GM12875 (cell line): Measurements from ENCODE around the gene RPL36.

ENCODE experiments used
- H3K4me3 ChIP-seq: one replicate; pipeline ENCODE4 v1.5.1; 2011; ENCODE audit warnings: low read depth, low read length, control low read depth
- TF ChIP-seq, protein P1 (sequence below): IDR thresholded peaks from 2 replicates; pipeline ENCODE4 v1.5.1; 2011; ENCODE audit warnings: low read depth, mild to moderate bottlenecking, control low read depth, inconsistent platforms, low read length, moderate library complexity, borderline replicate concordance; ENCODE audit not compliant: insufficient read depth

The RPL36 gene

GRCh38 chr19:5648464-5648863 is 41.6 kb upstream of the RPL36 start:
- TF ChIP-seq, protein P1, sequence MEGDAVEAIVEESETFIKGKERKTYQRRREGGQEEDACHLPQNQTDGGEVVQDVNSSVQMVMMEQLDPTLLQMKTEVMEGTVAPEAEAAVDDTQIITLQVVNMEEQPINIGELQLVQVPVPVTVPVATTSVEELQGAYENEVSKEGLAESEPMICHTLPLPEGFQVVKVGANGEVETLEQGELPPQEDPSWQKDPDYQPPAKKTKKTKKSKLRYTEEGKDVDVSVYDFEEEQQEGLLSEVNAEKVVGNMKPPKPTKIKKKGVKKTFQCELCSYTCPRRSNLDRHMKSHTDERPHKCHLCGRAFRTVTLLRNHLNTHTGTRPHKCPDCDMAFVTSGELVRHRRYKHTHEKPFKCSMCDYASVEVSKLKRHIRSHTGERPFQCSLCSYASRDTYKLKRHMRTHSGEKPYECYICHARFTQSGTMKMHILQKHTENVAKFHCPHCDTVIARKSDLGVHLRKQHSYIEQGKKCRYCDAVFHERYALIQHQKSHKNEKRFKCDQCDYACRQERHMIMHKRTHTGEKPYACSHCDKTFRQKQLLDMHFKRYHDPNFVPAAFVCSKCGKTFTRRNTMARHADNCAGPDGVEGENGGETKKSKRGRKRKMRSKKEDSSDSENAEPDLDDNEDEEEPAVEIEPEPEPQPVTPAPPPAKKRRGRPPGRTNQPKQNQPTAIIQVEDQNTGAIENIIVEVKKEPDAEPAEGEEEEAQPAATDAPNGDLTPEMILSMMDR: no peak
- H3K4me3 ChIP-seq: no peak overlapping the region

DNA sequence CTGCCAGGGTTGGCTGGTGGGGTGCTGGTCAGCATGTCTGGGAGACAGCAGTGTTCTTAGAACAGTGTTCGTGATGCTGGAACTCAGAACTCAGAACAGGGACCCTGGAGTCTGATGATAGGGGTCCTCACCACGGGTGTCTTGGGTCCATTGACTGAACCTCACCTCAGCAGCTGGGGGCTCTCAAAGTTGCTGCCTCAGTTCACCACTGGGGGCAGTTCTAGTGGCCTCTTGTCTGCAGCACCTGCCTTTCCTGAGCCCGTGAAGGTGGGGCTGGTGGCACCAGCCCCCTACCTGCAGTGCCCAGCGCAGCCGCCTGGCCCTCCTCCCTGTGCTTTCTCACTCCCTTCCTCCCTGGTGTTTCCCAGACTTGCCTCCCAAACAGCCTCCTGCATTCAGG is 38.7 kb upstream of the RPL36 start:
- TF ChIP-seq, protein P1: no peak

DNA sequence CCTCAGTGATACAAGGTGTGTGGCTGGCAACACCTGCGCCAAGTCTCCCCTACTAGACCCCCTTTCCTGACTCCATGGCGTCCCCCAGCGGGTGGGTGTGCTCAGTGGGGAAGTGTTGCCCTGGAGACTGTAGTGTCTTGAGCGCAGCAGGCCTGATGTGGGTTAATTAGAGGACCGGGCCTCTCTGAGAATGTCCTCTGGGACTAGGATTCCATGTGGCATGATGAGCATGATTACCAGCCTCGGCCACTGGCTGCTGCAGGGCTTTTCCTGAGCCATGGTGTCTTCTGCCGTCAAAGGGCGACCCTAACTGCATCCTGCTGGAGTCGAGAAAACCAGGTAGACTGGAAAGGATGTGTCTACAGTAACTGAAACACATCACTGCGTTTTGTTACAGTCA is 37.8 kb upstream of the RPL36 start:
- no peak overlapping the region for H3K4me3 ChIP-seq
- TF ChIP-seq, protein P1: no peak

More for the DNA sequence above, 38.7 kb upstream of the RPL36 start:
- H3K4me3 ChIP-seq: no peak overlapping the region

GRCh38 chr19:5654931-5655330 is 35.2 kb upstream of the RPL36 start:
- TF ChIP-seq, protein P1: no peak
- no peak overlapping the region for H3K4me3 ChIP-seq

DNA sequence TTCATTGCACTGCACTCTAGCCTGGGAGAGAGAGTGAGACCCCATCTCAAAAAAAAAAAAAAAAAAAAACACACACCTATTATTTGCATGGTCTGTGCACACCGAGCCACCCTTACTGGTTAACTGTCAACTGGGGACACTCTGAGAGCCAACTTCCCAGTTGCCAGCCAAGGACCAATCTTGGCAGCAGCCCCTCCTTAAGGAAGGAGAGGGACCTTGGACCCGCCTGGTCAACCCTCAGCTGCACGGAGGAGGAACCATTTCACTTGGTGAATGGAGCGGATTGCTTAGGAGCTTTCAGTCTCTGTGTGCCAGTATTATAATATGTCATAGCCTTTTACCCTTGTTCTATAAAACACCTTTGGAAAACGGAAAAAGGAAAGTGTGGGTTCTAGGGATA is 34.7 kb upstream of the RPL36 start:
- H3K4me3 ChIP-seq: no peak overlapping the region
- TF ChIP-seq, protein P1: no peak

- no peak overlapping the region for H3K4me3 ChIP-seq
- TF ChIP-seq, protein P1: no peak
These were observed 28.6 kb upstream of the RPL36 start for GRCh38 chr19:5661483-5661882.

GRCh38 chr19:5663904-5664303 is 26.2 kb upstream of the RPL36 start:
- TF ChIP-seq, protein P1: no peak
- H3K4me3 ChIP-seq: no peak overlapping the region
